Suprapubic skin (tissue), 3 donors: ENCODE results near the gene SIAH3.

ENCODE experiments used
- EP300 ChIP-seq: sonication (generic); formaldehyde crosslinking; IDR thresholded peaks from one replicate; pipeline ENCODE4 v1.6.1; 2017; ENCODE audit warnings: antibody characterized with exemption
- POLR2A ChIP-seq, 2 donors: fragments of 450-650 bp; IDR thresholded peaks; one replicate each; pipeline ENCODE4 v1.6.1; 2017; ENCODE audit warnings: antibody characterized with exemption in 2 of 2, mild to moderate bottlenecking in 2 of 2, moderate library complexity in 2 of 2
- TF ChIP-seq, protein P1 (sequence below), 2 donors: fragments of 200-600 bp in 1 of 2; fragments of 450-650 bp in 1 of 2; sonication (generic) in 1 of 2; IDR thresholded peaks; one replicate each; pipeline ENCODE4 v1.5.1; 2016 to 2019; ENCODE audit warnings: antibody characterized with exemption in 2 of 2, mild to moderate bottlenecking in 1 of 2, moderate library complexity in 1 of 2

DNA sequence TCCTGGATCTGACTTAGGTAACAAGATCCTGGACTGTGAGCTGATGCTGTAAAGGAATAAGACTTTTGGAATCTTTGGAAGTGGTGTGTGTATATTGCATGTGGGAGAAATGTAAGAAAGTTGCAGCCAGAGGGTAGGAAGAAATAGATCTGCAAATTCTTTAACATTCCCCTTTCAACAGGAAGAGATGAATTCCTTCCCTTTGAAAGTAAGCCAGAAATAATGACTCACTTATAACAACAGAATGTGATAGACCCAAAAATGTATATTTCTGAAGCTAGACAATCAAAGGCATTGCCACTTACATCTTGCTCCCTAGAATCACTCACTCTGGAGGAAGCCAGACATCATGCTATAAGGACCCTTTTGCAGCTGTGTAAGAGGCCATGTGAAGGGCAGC lies 9.8 kb upstream of the SIAH3 start:
- TF ChIP-seq, protein P1, sequence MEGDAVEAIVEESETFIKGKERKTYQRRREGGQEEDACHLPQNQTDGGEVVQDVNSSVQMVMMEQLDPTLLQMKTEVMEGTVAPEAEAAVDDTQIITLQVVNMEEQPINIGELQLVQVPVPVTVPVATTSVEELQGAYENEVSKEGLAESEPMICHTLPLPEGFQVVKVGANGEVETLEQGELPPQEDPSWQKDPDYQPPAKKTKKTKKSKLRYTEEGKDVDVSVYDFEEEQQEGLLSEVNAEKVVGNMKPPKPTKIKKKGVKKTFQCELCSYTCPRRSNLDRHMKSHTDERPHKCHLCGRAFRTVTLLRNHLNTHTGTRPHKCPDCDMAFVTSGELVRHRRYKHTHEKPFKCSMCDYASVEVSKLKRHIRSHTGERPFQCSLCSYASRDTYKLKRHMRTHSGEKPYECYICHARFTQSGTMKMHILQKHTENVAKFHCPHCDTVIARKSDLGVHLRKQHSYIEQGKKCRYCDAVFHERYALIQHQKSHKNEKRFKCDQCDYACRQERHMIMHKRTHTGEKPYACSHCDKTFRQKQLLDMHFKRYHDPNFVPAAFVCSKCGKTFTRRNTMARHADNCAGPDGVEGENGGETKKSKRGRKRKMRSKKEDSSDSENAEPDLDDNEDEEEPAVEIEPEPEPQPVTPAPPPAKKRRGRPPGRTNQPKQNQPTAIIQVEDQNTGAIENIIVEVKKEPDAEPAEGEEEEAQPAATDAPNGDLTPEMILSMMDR (IDR thresholded peaks at IDR 0.05), result no peak
- TF ChIP-seq EP300, result no peak
- TF ChIP-seq POLR2A (IDR thresholded peaks at IDR 0.05), result no peak
